ENCODE data around the gene GH1.

Gene GH1

GRCh38 chr17:63931981-63932561 is 13.4 kb upstream of the GH1 start, which contains the start of gene CD79B:
TSS of gene CD79B (minus strand) at chr17:63932331. CDS start at chr17:63932261, 70 bp downstream.
- H3K4me3 ChIP-seq (ENCODE audit: low read length): no peak within 1 kb of the TSS
- no peak within 1 kb of the TSS for H2BK120ac ChIP-seq (ENCODE audit: low read depth, low read length)
- H2BK15ac ChIP-seq (replicated peaks; ENCODE audit: low read depth): no peak within 1 kb of the TSS
- no peak within 1 kb of the TSS for H3K4me2 ChIP-seq (ENCODE audit: low read length)
- no peak within 1 kb of the TSS for H3K18ac ChIP-seq (ENCODE audit: low read length)
- H3K4me1 ChIP-seq (ENCODE audit: control insufficient read depth, low read depth, low read length): no peaks in the 10 kb centered on the region
- no CpG with 5 or more reads among the region's 19 CpGs for WGBS (ENCODE audit: extremely low coverage, insufficient coverage, low lambda C conversion rate)
- H2AK5ac ChIP-seq (ENCODE audit: low read length): no peak within 1 kb of the TSS
- no peak within 1 kb of the TSS for H3K23ac ChIP-seq (ENCODE audit: low read length)
- H3K56ac ChIP-seq (ENCODE audit: low read length): no peak within 1 kb of the TSS
- no peak within 1 kb of the TSS for H3K4ac ChIP-seq (ENCODE audit: low read depth, low read length)
- H3K27me3 ChIP-seq (ENCODE audit: insufficient read depth, low read length, poor library complexity): no peaks in the 10 kb centered on the region
- H2BK5ac ChIP-seq (ENCODE audit: low read length): no peak within 1 kb of the TSS
- no peak within 1 kb of the TSS for H4K8ac ChIP-seq (ENCODE audit: low read depth, low read length)
- no peaks in the 10 kb centered on the region for H3K36me3 ChIP-seq (ENCODE audit: control insufficient read depth, insufficient read depth, low read length)
- H4K5ac ChIP-seq (ENCODE audit: low read length): no peak within 1 kb of the TSS
- no peaks in the 10 kb centered on the region for H3K79me1 ChIP-seq (ENCODE audit: low read length)
- no peaks in the 10 kb centered on the region for H3K79me2 ChIP-seq (ENCODE audit: control insufficient read depth, insufficient read depth, low read length)
- H3K9ac ChIP-seq (ENCODE audit: low read length): no peak within 1 kb of the TSS
- no peak for DNase-seq
- no peak within 1 kb of the TSS for H3K27ac ChIP-seq (ENCODE audit: low read depth, low read length)

- no peak overlapping the region for H3K56ac ChIP-seq (ENCODE audit: low read length)
- no peak overlapping the region for H4K8ac ChIP-seq (ENCODE audit: low read depth, low read length)
- H2BK5ac ChIP-seq (ENCODE audit: low read length): no peak overlapping the region
- no peaks in the 10 kb centered on the region for H3K79me1 ChIP-seq (ENCODE audit: low read length)
- no peak overlapping the region for H2BK15ac ChIP-seq (replicated peaks; ENCODE audit: low read depth)
- H3K4me1 ChIP-seq (ENCODE audit: control insufficient read depth, low read depth, low read length): no peaks in the 10 kb centered on the region
- H3K23ac ChIP-seq (ENCODE audit: low read length): no peak overlapping the region
- no peak overlapping the region for H4K5ac ChIP-seq (ENCODE audit: low read length)
- no peaks in the 10 kb centered on the region for H3K36me3 ChIP-seq (ENCODE audit: control insufficient read depth, insufficient read depth, low read length)
- no peak overlapping the region for H3K4ac ChIP-seq (ENCODE audit: low read depth, low read length)
- no peaks in the 10 kb centered on the region for H3K27me3 ChIP-seq (ENCODE audit: insufficient read depth, low read length, poor library complexity)
- WGBS (ENCODE audit: extremely low coverage, insufficient coverage, low lambda C conversion rate): no CpG with 5 or more reads among the region's 16 CpGs
- H3K4me3 ChIP-seq (ENCODE audit: low read length): no peak overlapping the region
- no peak overlapping the region for H3K18ac ChIP-seq (ENCODE audit: low read length)
- no peak overlapping the region for H2BK120ac ChIP-seq (ENCODE audit: low read depth, low read length)
- DNase-seq: peak; percentile 51
- no peak overlapping the region for H3K9ac ChIP-seq (ENCODE audit: low read length)
- H2AK5ac ChIP-seq (ENCODE audit: low read length): no peak overlapping the region
- no peak overlapping the region for H3K27ac ChIP-seq (ENCODE audit: low read depth, low read length)
- no peak overlapping the region for H3K4me2 ChIP-seq (ENCODE audit: low read length)
- H3K79me2 ChIP-seq (ENCODE audit: control insufficient read depth, insufficient read depth, low read length): no peaks in the 10 kb centered on the region
These were observed 12.4 kb upstream of the GH1 start for GRCh38 chr17:63930951-63931575.

GRCh38 chr17:63929860-63930766 is 11.5 kb upstream of the GH1 start:
- no peak overlapping the region for H3K4ac ChIP-seq (ENCODE audit: low read depth, low read length)
- no peaks in the 10 kb centered on the region for H3K4me1 ChIP-seq (ENCODE audit: control insufficient read depth, low read depth, low read length)
- no peaks in the 10 kb centered on the region for H3K79me2 ChIP-seq (ENCODE audit: control insufficient read depth, insufficient read depth, low read length)
- no peak overlapping the region for H3K4me3 ChIP-seq (ENCODE audit: low read length)
- H3K4me2 ChIP-seq (ENCODE audit: low read length): no peak overlapping the region
- H2BK15ac ChIP-seq (replicated peaks; ENCODE audit: low read depth): no peak overlapping the region
- H3K56ac ChIP-seq (ENCODE audit: low read length): no peak overlapping the region
- no peak overlapping the region for H2BK5ac ChIP-seq (ENCODE audit: low read length)
- no peak overlapping the region for H2AK5ac ChIP-seq (ENCODE audit: low read length)
- H3K23ac ChIP-seq (ENCODE audit: low read length): no peak overlapping the region
- H4K8ac ChIP-seq (ENCODE audit: low read depth, low read length): no peak overlapping the region
- H3K27me3 ChIP-seq (ENCODE audit: insufficient read depth, low read length, poor library complexity): no peaks in the 10 kb centered on the region
- WGBS (ENCODE audit: extremely low coverage, insufficient coverage, low lambda C conversion rate): no CpG with 5 or more reads among the region's 24 CpGs
- no peaks in the 10 kb centered on the region for H3K79me1 ChIP-seq (ENCODE audit: low read length)
- H2BK120ac ChIP-seq (ENCODE audit: low read depth, low read length): no peak overlapping the region
- no peaks in the 10 kb centered on the region for H3K36me3 ChIP-seq (ENCODE audit: control insufficient read depth, insufficient read depth, low read length)
- no peak overlapping the region for H4K5ac ChIP-seq (ENCODE audit: low read length)
- no peak overlapping the region for H3K18ac ChIP-seq (ENCODE audit: low read length)
- no peak for DNase-seq
- no peak overlapping the region for H3K27ac ChIP-seq (ENCODE audit: low read depth, low read length)
- no peak overlapping the region for H3K9ac ChIP-seq (ENCODE audit: low read length)

- H3K4ac ChIP-seq (ENCODE audit: low read depth, low read length): no peak overlapping the region
- H4K5ac ChIP-seq (ENCODE audit: low read length): no peak overlapping the region
- H4K8ac ChIP-seq (ENCODE audit: low read depth, low read length): no peak overlapping the region
These were observed 10.5 kb upstream of the GH1 start for GRCh38 chr17:63928966-63929695.

GRCh38 chr17:63928172-63928666 is 9.6 kb upstream of the GH1 start:
- Histone ChIP-seq H3K79me2 (ENCODE audit: control insufficient read depth, insufficient read depth, low read length) (no peaks in the 10 kb centered on the region), H4K5ac (ENCODE audit: low read length) (no peak overlapping the region), H3K9ac (ENCODE audit: low read length) (no peak overlapping the region), H3K36me3 (ENCODE audit: control insufficient read depth, insufficient read depth, low read length) (no peaks in the 10 kb centered on the region), H2BK5ac (ENCODE audit: low read length) (no peak overlapping the region), H2BK120ac (ENCODE audit: low read depth, low read length) (no peak overlapping the region), H4K8ac (ENCODE audit: low read depth, low read length) (no peak overlapping the region), H2BK15ac (replicated peaks; ENCODE audit: low read depth) (no peak overlapping the region), H3K4ac (ENCODE audit: low read depth, low read length) (no peak overlapping the region), H3K18ac (ENCODE audit: low read length) (no peak overlapping the region), H3K79me1 (ENCODE audit: low read length) (no peaks in the 10 kb centered on the region), H3K56ac (ENCODE audit: low read length) (no peak overlapping the region), H2AK5ac (ENCODE audit: low read length) (no peak overlapping the region), H3K4me2 (ENCODE audit: low read length) (no peak overlapping the region), H3K4me1 (ENCODE audit: control insufficient read depth, low read depth, low read length) (no peaks in the 10 kb centered on the region), H3K23ac (ENCODE audit: low read length) (no peak overlapping the region), H3K27me3 (ENCODE audit: insufficient read depth, low read length, poor library complexity) (no peaks in the 10 kb centered on the region), H3K27ac (ENCODE audit: low read depth, low read length) (no peak overlapping the region), H3K4me3 (ENCODE audit: low read length) (no peak overlapping the region)
- no CpG with 5 or more reads among the region's 10 CpGs for whole genome bisulfite sequencing (ENCODE audit: extremely low coverage, insufficient coverage, low lambda C conversion rate)
- no peak for DNase-seq

More at GRCh38 chr17:63928966-63929695, 10.5 kb upstream of the GH1 start:
- Histone ChIP-seq H3K36me3 (ENCODE audit: control insufficient read depth, insufficient read depth, low read length) (no peaks in the 10 kb centered on the region), H3K4me3 (ENCODE audit: low read length) (no peak overlapping the region), H2BK5ac (ENCODE audit: low read length) (no peak overlapping the region), H3K79me1 (ENCODE audit: low read length) (no peaks in the 10 kb centered on the region), H3K56ac (ENCODE audit: low read length) (no peak overlapping the region), H2BK15ac (replicated peaks; ENCODE audit: low read depth) (no peak overlapping the region), H2AK5ac (ENCODE audit: low read length) (no peak overlapping the region), H3K18ac (ENCODE audit: low read length) (no peak overlapping the region), H3K4me1 (ENCODE audit: control insufficient read depth, low read depth, low read length) (no peaks in the 10 kb centered on the region), H2BK120ac (ENCODE audit: low read depth, low read length) (no peak overlapping the region), H3K79me2 (ENCODE audit: control insufficient read depth, insufficient read depth, low read length) (no peaks in the 10 kb centered on the region), H3K9ac (ENCODE audit: low read length) (no peak overlapping the region), H3K27ac (ENCODE audit: low read depth, low read length) (no peak overlapping the region), H3K23ac (ENCODE audit: low read length) (no peak overlapping the region), H3K27me3 (ENCODE audit: insufficient read depth, low read length, poor library complexity) (no peaks in the 10 kb centered on the region), H3K4me2 (ENCODE audit: low read length) (no peak overlapping the region)
- no CpG with 5 or more reads among the region's 10 CpGs for WGBS (ENCODE audit: extremely low coverage, insufficient coverage, low lambda C conversion rate)
- DNase-seq: no peak
